NCI-H1436 treated with DMSO at 0.1 percent for 48 hours (cell line): ENCODE results near the gene RNASEL.

Experiments used
- DNase-seq: peaks from one replicate; lab custom pipeline; 2025; lab: John Stamatoyannopoulos, UW

The RNASEL gene

DNA sequence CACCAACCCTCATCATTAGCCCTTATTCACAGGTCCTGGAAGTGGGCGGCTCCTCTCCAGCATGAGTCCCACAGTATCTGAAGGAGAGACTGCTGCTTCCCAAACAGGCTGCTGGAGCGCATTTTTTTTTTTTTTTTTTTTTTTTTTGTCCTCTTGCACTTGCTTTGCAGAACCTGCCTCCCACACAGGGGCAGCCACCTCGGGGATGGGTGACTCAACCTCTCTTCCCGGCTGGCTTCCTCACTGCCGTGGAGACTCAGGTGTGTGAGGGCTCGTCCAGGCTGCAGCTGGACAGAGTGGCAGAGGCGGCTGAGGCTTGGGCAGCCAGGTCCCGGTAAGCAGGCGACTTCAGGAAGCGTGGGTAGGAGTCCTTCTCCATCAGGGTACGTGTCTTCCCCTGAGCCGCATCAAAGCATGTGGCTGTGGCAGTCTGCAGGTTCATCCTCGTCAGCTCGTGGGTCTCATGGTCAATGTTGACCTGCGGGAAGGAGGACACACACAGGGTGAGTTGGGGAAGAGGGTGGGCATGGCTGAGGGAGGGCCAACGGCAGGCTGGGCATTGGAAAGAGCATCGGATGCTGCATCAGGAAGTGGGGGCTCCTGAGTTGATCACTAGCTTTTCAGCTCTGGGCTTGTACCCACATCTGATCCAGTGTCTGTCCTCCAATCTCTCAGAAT, 11.1 kb upstream of the RNASEL start:
- no peak for DNase-seq

DNA sequence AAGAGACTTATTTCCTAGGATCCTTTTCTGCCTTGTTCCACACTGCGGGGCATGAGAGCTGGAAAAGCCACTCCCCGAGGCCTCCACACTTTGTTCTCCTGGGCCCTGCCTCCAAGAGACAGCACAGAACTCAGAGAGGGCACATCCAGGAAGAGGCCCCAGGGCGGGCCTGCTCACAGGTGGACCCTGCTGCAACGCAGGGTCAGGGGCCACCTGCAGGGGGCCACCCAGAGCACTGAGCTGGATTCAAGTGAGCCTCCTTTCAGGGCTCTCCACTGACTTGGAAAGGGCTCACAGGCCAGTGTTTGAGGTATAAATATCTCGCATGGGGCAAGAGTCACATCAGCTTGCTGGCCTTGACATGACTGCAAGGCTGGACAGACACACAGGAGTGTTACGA, 10.3 kb upstream of the RNASEL start:
- DNase-seq, result no peak

DNA sequence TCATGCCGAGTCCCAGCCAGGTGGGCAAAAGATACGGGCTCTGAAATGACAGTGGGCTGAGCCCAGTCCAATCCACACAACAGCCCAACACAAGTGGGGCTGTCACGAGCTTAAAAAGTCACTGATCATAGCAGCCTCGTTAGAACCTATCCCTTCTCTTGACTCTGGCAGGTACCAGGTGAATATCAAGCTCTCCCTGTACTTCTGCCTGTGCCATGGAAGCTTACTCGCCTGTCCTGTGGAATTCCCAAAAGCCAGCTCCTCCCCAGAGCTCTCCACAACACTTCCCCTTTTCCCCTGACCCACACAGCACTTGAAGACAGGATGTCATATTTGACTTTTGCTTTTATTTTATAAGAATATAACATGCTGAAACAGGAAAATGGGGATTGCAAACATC, 9.2 kb upstream of the RNASEL start:
- DNase-seq, result no peak

DNA sequence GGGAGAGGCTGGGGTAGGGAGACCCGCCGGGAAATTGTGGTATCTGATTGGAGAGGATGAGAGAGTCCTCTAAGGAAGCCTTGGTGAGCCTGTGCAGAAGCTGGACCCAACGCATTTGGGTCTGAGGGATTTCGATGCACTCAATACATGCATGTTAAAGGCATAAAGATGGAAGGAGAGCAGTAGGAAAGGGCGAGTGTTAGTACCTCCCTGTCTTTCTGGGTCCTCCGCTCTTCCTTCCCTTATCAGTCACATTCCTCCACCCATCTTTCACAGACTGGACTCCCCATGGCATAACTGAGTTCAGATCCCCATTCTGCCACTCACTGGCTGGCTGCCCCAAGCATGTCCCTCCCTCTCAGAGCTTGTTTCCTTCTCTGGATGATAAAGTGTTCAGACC, 7.9 kb upstream of the RNASEL start:
- no peak for DNase-seq

DNA sequence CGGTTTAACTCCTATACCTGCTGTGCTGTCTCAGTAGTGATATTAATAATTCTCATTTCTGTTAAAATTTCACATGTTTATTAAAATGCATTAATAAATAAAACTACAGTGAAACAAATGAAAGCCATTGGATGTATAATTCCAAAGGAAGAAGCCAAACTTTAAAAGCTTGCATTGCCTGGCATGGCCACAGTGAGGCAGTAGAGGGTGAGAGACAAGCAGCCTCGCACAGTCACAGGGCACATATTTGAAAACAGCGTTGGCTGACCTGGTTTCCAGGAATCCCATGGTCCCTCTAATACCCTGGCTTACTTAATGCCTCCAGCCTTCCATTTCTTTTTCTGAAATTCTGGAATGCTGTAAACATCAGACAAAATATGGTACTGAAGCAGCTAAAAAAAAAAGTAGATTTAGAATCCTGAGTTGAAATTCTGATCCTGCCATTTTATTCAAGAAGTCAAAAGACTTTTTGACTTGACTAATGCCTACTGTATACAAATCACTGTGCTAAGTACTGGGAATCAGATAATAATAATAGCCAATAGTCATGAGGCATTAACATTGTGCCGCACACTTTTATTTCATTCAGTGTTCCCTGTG, 6.7 kb upstream of the RNASEL start:
- DNase-seq, result no peak

DNA sequence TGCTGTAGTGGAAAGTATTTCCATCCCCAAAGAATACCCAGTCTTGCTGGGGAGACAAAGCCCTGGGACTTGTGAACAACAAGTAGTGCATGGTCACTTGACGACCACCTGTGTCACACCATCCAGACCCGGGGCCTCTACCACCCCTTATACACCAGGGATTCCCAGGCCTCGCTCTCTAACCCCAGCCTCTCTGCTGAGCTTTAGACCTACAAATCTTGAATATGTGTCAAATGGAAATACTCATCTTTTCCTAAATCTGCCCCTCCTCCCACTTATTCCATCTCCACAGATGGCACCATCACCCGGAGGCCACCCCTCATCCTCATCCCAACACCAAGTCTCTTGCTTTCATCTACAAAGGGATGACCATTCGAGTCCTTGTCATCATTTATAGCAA, 875 bp upstream of the RNASEL start:
- DNase-seq, result no peak

DNA sequence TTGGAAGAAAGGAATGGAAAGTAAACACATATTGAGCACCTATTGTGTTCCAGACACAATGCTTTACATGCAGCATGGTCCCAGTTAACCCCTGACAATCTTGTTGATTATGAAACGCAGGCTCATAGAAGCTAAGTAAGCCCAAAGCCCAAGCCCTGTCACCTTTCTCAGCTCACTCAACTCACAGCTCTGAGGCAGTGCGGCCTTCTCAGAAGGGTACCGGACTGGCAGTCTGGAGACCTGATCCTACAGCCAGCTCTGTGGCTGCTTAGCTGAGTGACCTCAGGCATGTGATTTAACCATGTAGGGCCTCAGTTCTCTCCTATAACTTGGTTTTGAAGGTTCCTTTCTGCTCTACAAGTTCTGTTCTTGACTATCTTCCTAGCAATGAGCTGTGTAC, 464 bp upstream of the RNASEL start:
- DNase-seq, result no peak

DNA sequence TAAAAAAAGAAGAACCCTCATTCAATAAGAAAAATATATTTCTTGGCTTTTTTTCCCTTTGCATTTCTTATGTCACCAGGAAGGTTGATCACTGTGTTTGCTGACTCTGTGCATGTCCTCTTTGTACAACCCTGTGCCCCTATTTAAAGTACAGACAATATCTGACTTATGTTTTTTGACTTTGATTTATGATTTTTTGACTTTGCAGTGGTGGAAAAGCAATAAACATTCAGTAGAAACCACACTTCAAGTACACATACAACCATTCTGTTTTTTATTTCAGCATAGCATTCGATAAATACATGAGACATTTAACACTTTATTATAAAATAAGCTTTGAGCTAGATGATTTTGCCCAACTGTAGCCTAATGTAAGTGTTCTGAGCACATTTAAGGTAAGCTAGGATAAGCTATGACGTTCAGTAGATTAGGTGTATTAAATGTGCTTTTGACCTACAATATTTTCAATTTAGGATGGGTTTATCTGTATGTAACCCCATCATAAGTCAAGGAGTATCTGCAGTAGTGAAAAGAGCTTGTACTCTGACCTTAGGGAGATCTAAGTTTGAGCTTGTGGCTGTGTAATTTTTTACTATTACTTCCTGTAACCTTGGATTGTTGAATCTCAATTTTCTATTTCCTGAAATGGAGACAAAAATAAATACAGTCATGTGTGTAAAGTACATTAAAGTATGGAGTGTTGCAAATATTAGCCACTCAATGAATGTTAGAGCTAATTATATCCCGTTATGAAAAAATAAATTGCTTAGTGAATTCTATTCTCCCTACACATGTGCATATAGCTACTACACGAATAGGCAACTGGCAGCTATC, 1.2 kb downstream of the RNASEL start:
- no peak for DNase-seq

DNA sequence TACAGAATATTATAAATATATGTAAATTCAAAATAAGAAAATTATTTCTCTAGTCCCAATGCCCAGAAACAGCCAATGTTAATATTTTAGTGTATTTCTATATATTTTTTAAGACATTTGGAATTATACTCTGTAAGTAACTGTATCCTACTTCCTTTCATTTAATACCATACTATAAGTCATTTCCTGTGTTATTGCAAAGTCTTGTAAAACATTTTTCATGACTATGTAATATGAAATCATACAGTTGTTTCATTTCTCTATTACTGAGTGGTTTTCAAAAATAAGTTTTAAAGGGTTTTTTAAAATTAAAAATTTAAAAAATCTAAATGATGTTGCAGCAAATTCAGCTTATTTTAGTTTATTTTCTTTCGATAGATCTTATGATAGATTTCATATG, 2.0 kb downstream of the RNASEL start:
- no peak for DNase-seq

DNA sequence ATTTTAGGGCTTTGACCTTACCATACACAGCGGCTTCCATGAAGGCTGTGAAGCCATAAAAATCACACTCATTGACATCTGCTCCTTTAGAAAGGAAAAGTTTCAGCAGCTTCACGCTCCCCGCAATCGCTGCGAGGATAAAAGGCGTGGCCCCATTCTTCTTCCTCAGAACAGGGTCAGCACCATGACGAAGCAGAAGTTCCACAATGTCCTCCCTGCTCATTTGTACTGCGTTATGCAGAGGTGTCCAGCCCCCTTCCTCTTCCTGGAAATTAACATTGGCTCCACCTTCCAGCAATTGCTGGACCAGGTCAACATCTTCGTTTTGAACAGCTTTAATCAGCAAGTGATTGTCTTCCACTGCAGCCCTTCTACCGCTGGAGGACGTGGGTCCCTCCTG, 2.7 kb downstream of the RNASEL start:
- DNase-seq, result no peak

DNA sequence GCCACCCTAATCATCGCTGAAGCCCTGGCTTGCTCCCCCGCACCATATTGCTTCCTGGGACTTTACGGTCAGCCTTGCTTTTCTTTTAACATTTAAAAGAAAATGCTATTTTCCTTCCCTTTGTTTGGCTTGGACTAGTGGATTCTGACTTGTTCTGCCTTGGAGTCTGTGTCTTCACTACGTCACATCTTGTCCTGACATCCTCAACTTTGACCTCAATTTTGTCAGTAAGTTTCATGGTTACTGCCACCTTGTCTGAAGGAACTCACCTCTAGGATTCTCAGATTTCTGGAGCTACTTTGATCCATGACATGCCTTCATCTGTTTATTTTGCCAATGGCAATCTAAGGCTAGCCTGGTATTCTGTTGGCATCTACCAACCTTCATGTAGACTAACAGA, 4.3 kb downstream of the RNASEL start:
- DNase-seq, result no peak

DNA sequence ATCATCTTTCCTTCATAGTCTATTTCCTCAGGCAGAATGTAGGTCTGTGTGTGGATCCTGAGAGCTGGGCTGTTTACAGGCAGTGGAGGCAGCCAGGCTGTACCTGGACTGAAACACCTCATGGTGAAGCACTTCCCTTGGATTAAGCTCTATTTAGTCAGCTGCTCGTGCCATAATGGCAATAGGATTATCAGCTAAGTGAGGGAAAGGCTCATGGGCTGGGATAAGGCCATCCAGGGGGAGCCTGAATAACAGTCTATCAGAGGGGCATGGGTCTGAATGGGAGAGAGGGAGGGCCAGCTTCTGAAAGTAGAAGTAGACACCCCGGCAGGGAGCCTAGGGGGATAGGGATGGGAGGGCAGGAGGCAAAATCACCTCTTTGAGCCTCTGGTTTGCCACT, 8.3 kb downstream of the RNASEL start:
- no peak for DNase-seq

DNA sequence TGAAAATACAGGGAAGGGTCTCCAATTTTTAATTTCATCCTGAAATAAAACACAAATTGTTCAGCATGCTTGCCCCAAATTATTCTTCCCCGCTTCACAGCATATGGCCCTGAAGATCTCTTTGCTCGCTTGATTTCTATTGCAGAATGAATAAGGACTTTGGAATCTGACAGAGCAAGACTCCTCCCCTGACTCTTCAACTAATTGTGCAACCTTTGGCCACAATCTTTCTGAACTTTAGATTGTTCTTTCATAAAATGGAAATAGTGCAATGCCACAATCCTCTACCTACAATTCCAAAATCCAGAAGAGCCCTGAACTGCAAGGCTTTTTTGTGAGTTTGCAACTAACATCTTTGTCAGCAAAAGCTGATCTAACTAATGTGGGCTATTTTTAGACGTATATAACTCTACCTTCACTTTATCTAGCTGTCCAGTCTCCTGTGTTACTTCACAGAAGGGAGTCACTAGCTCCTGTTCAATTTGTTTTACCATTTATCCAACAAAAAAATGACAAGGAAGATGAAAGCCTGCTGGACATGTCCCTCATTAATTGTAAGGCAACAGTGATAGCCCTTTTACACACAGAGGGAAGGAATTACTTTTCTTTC, 13.4 kb downstream of the RNASEL start:
- no peak for DNase-seq

DNA sequence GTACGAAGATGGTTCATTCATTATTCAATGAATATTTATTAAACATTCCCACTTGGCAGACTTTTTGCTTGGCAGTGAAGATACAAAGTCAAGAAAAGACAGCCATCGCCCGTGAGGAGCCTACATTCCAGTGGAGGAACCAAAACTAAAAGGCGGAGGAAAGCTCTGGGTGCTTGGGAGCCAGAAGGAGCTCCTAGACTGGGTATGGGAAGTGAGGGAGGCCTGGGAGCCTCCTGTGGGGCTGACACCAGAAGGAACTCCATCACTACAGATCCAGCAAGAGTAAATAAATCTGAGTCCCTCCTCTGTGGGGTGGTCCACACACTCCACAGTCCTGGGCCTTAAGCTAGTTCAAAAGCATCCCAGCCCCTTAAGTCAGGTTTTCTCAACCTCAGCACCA, 14.9 kb downstream of the RNASEL start:
- no peak for DNase-seq

DNA sequence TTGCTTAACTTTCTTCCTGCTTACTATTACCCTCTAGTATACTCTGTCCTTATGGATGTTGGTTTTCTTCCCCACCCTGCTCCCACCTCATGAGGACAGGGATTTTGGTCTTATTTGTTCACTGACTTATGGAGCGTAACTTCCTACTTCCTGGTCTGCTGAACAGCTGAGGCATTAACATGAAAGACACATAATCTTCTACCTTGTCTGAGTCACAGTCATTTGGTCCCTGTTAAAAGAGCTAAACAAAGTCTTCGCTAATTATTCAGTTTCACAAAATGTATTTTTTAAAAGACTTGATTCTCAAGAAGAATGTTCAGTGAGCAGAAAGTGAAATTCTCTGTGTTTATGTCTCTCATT, 18.5 kb downstream of the RNASEL start:
- DNase-seq, result no peak

DNA sequence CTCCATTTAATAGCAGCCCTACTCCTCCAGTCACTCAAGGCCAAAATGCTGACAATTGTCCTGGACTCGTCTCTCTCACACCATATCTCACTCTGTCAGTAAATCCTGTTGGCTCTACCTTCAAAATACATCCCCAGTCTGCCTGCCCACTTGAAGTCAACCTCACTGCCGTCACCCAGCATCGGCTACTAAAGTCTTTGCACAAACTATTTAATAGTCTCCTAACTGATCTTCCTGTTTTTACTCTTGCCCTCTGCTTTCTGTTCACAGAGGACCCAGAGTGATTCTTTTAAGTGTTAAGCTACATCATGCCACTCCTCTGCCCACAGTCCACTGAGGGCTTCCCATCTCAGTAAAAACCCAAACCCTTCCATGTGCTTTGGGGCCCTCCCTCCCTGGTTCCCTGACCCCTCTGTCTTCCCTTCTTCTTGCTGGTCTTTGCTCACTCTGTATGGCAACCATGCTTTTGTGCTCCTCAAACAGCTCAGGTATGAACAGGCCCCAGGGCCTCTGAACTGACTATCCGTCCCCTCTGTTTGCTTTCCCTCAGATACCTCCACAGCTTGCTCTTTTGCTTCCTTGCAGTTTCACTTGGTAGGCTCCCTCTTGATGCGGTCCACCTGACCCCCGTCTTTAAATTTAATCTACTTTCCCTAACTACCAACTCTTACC, 19.0 kb downstream of the RNASEL start:
- DNase-seq, result no peak

DNA sequence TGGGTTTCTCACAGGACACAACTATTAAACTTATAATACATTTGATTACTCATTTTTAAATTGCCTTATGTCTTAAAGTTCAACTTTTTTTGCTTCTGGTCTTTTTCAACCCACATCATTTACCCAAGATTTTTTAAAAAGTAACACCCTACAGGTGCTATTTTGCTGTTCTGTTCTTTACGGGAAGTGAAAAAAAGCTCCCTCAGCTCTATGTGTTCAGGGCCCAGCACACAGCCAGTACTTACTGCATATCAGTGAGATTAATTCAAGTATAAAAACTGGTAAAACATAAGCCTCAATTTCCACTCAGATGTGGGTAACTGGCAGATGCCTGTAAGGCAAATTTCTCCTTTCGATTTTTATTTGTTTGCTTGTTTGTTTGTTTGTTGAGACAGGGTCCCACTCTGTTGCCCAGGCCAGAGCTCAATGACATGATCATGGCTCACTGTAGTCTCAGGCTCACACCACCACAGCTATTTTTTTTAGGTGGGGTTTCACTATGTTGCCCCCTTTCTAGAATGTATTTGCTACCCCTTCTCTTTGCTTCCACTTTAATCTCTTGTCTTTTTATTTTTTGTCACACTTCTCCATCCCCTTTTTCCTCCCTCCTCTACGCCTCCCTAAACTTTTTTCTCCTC, 20.3 kb downstream of the RNASEL start:
- no peak for DNase-seq

DNA sequence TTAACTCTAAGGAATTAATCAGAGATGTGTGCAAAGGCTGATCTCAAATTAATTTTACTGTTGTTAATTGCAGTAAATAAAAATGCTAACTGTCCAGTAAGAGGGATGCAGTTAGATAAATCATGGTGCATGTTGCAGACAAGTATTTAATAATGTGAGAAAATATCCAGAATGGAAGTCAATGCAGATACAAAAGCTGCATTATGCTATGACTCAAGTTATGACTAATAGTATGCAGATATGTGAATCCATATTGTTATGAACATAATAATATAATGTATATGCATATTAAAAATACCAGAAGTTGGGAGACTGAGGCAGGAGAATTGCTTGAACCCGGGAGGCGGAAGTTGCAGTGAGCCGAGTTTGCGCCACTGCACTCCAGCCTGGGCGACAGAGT, 21.4 kb downstream of the RNASEL start:
- DNase-seq, result no peak

DNA sequence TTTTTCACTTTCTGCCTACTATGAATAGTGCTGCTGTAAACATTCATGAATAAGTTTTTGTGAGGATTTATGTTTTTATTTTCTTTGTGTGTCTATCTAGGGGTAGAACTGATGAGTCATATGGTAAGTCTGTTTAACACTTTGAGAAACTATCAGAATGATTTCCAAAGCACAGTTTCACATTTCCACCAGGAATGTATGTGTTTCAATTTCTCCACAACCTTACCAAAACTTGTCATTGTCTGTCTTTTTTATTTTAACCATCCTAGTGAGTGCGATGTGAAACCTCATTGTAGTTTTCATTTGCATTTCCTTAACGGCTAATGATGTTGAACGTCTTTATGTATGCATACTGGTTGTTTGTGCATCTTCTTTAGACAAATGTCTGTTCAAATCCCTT, 23.5 kb downstream of the RNASEL start:
- no peak for DNase-seq

DNA sequence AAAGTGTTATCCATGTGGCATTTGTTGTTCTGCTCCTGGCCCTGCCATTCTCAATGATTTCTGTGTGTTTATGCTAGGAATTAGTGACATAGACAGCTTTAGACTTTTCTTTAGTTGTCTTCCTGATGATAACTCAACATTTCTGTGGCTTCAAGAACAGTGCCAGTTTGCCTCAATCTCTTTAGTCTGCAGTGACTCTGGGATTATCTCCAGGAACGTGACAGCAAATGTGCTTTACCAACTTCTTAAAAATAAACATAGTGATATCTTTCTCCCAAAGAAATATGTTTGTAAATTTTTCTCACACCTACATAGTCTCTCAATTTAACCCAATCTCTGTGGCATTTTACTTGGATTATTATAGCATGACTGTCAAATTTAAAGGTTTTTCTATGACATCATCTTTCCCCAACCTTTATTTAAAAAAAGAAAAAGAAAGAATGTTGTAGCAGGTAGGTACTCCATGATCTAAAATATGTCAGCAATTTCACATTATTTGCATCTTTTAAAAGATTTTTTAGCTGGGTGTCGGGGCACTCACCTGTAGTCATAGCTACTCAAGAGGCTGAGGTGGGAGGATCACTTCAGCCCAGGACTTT, 24.6 kb downstream of the RNASEL start:
- DNase-seq, result no peak

DNA sequence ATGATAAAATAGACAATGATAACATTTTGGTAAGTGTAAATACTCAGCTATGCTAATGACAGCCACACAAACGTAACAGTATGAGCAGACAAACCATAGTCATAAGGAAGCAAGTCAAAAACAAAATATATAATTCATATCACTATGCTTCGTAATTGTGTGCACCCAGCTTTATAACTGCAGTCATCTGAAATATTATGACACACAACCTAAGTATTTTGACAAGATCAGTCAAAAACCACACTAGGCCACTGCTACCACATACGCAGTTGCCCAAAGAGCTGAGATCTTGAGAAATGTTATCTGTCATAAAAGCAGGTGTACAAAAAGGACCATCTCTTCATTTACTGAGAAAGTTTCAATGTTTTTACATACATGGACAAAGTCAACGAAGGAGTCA, 26.0 kb downstream of the RNASEL start:
- no peak for DNase-seq

DNA sequence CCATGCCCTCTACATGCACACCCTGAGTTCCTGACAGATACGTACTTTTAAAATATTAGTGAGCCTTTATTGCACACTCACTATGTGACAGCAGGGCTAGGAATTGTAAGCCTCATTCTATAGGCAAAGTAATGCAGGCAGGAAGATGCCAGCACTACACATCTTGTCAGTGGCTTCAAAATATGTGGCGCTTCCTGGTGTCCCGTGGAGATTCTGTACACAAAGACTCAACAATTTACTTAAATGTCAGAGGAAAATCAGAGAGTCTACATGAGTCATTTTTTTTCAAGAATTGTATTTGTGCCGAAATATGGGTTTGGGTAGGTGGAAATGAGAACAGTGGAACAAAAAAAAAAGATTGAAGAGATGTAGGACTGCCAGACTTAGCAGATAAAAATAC, 27.6 kb downstream of the RNASEL start:
- DNase-seq, result no peak
